ENCODE data around the gene NEK11.
"Not testable (repeated sequence)": the region's sequence is repeated elsewhere in the genome, so short reads cannot be mapped to it uniquely, and the experiment has no call there.

The NEK11 gene

GRCh38 chr3:131315162-131315561 is 288.5 kb downstream of the NEK11 start:
- no peak for DNase-seq

GRCh38 chr3:131317667-131318066 is 291.0 kb downstream of the NEK11 start:
- DNase-seq: no peak

GRCh38 chr3:131323014-131323413 is 296.3 kb downstream of the NEK11 start:
- no peak for DNase-seq

GRCh38 chr3:131323792-131324191 is 297.1 kb downstream of the NEK11 start:
- no peak for DNase-seq

- DNase-seq: no peak
Measured at GRCh38 chr3:131324923-131325322, 298.2 kb downstream of the NEK11 start.

GRCh38 chr3:131326307-131326706 is 299.6 kb downstream of the NEK11 start:
- no peak for DNase-seq

GRCh38 chr3:131328721-131329120 is 302.0 kb downstream of the NEK11 start:
- DNase-seq: no peak

- no peak for DNase-seq
Measured at GRCh38 chr3:131329774-131330173, 303.1 kb downstream of the NEK11 start.

GRCh38 chr3:131331456-131332085 is 304.9 kb downstream of the NEK11 start:
- DNase-seq: not testable (repeated sequence)

GRCh38 chr3:131338948-131339640 is 312.4 kb downstream of the NEK11 start:
- DNase-seq: no peak

GRCh38 chr3:131341761-131342160 is 315.1 kb downstream of the NEK11 start:
- DNase-seq: no peak

- DNase-seq: no peak
Measured at GRCh38 chr3:131348911-131349310, 322.2 kb downstream of the NEK11 start.

- no peak for DNase-seq
Measured at GRCh38 chr3:131349454-131349853, 322.8 kb downstream of the NEK11 start.

- DNase-seq: no peak
Measured at GRCh38 chr3:131349946-131350347, 323.3 kb downstream of the NEK11 start.

- DNase-seq: no peak
Measured at GRCh38 chr3:131350506-131350905, 323.8 kb downstream of the NEK11 start.

- no peak for DNase-seq
Measured at GRCh38 chr3:131353016-131353877, 326.6 kb downstream of the NEK11 start.

- DNase-seq: no peak
Measured at GRCh38 chr3:131353986-131354385, 327.3 kb downstream of the NEK11 start.

- DNase-seq: no peak
Measured at GRCh38 chr3:131356006-131356595, 329.4 kb downstream of the NEK11 start.

- DNase-seq: no peak
Measured at GRCh38 chr3:131357275-131357674, 330.6 kb downstream of the NEK11 start.

- DNase-seq: no peak
Measured at GRCh38 chr3:131360191-131360755, 333.6 kb downstream of the NEK11 start.

- DNase-seq: not testable (repeated sequence)
Measured at GRCh38 chr3:131361066-131361463, 334.4 kb downstream of the NEK11 start.

- DNase-seq: no peak
Measured at GRCh38 chr3:131361464-131362421, 335.1 kb downstream of the NEK11 start.

Measured in activated T-cell treated with anti-CD3 and anti-CD28 coated beads for 4 hours (primary cell).